Activated CD4-positive, alpha-beta memory T cell treated with anti-CD3 and anti-CD28 coated beads for 36 hours (primary cell): Measurements from ENCODE around the gene GTSE1. TPM values are rescaled to one million over a fixed set of nuclear protein-coding genes. Genes with fewer than 3 reads are reported as not detected.

ENCODE experiments used
- CTCF ChIA-PET: fragments of 350-600 bp; sonication (Branson Sonifier 250); formaldehyde crosslinking; loops from one replicate; lab custom pipeline; 2021; ENCODE audit warnings: antibody characterized with exemption, inconsistent platforms; lab: Charles Lee
- POLR2A ChIA-PET: fragments of 350-600 bp; sonication (Branson Sonifier 250); formaldehyde crosslinking; loops from one replicate; lab custom pipeline; 2021; ENCODE audit warnings: antibody characterized with exemption; lab: Charles Lee
- DNase-seq: peaks from one replicate; pipeline ENCODE4 v3.0.0-alpha.2; 2020
- H3K27ac Mint-ChIP-seq: one replicate; pipeline ENCODE4 v1.8.0; 2021; ENCODE audit warnings: mixed read lengths
- H3K27me3 Mint-ChIP-seq: one replicate; pipeline ENCODE4 v1.8.0; 2021; ENCODE audit warnings: mixed read lengths
- H3K36me3 Mint-ChIP-seq: one replicate; pipeline ENCODE4 v1.8.0; 2021; ENCODE audit warnings: mixed read lengths
- H3K4me1 Mint-ChIP-seq: one replicate; pipeline ENCODE4 v1.8.0; 2021; ENCODE audit warnings: low read depth, mixed read lengths
- H3K4me3 Mint-ChIP-seq: one replicate; pipeline ENCODE4 v1.8.0; 2021; ENCODE audit warnings: mild to moderate bottlenecking, mixed read lengths
- H3K9me3 Mint-ChIP-seq: one replicate; pipeline ENCODE4 v1.8.0; 2021; ENCODE audit warnings: mixed read lengths
- intact Hi-C: fragments of 100-400 bp; cut with micrococcal nuclease; formaldehyde crosslinking; loops from one replicate; pipeline ENCODE4 v1.15.1; 2023
- total RNA-seq, 2 experiments: library from RNA; stranded (reverse); gene quantifications; one replicate each; pipeline ENCODE4 v1.2.3, GENCODE V29; 2021

The GTSE1 gene
- total RNA-seq, 2 experiments from 2014 or later: 39.9 to 42.6 TPM

GRCh38 chr22:46351767-46352166, 55.1 kb downstream of the GTSE1 start:
- DNase-seq: no peak
- no peaks in the 10 kb centered on the region for H3K27me3 Mint-ChIP-seq
- intact Hi-C loops: no loop called here
- H3K4me3 Mint-ChIP-seq: no peak overlapping the region
- POLR2A ChIA-PET: no interaction called here
- no peaks in the 10 kb centered on the region for H3K9me3 Mint-ChIP-seq
- no peak overlapping the region for H3K27ac Mint-ChIP-seq
- CTCF ChIA-PET: no interaction called here
- H3K36me3 Mint-ChIP-seq: peaks cover 46% of the 10 kb centered on the region
- H3K4me1 Mint-ChIP-seq: no peaks in the 10 kb centered on the region

GRCh38 chr22:46352276-46352675, 55.6 kb downstream of the GTSE1 start:
- POLR2A ChIA-PET: no interaction called here
- intact Hi-C loops: no loop called here
- no peak for DNase-seq
- Mint-ChIP-seq H3K4me1 (no peaks in the 10 kb centered on the region), H3K4me3 (no peak overlapping the region), H3K27me3 (no peaks in the 10 kb centered on the region), H3K27ac (no peak overlapping the region), H3K9me3 (no peaks in the 10 kb centered on the region), H3K36me3 (peaks cover 44% of the 10 kb centered on the region)
- CTCF ChIA-PET: no interaction called here

- Mint-ChIP-seq H3K4me3 (no peak overlapping the region), H3K9me3 (no peaks in the 10 kb centered on the region), H3K27me3 (no peaks in the 10 kb centered on the region), H3K27ac (no peak overlapping the region), H3K36me3 (peaks cover 45% of the 10 kb centered on the region), H3K4me1 (no peaks in the 10 kb centered on the region)
- CTCF ChIA-PET: no interaction called here
- DNase-seq: peak; percentile 16
- intact Hi-C loops: no loop called here
- POLR2A ChIA-PET: no interaction called here
Measured at GRCh38 chr22:46352691-46353386, 56.2 kb downstream of the GTSE1 start.

GRCh38 chr22:46353483-46354105, 56.9 kb downstream of the GTSE1 start:
- DNase-seq: no peak
- no peak overlapping the region for H3K27ac Mint-ChIP-seq
- H3K36me3 Mint-ChIP-seq: peaks cover 43% of the 10 kb centered on the region
- no peaks in the 10 kb centered on the region for H3K9me3 Mint-ChIP-seq
- no peaks in the 10 kb centered on the region for H3K27me3 Mint-ChIP-seq
- intact Hi-C loops: no loop called here
- H3K4me1 Mint-ChIP-seq: no peaks in the 10 kb centered on the region
- CTCF ChIA-PET: no interaction called here
- H3K4me3 Mint-ChIP-seq: no peak overlapping the region
- POLR2A ChIA-PET: no interaction called here

- H3K4me1 Mint-ChIP-seq: no peaks in the 10 kb centered on the region
- ChIA-PET CTCF (no interaction called here), POLR2A (no interaction called here)
- intact Hi-C loops: no loop called here
- H3K36me3 Mint-ChIP-seq: peaks cover 42% of the 10 kb centered on the region
- no peaks in the 10 kb centered on the region for H3K27me3 Mint-ChIP-seq
- H3K9me3 Mint-ChIP-seq: no peaks in the 10 kb centered on the region
- no peak overlapping the region for H3K4me3 Mint-ChIP-seq
- no peak overlapping the region for H3K27ac Mint-ChIP-seq
- DNase-seq: no peak
Measured at GRCh38 chr22:46354176-46354992, 57.7 kb downstream of the GTSE1 start.

GRCh38 chr22:46354993-46355305, 58.3 kb downstream of the GTSE1 start:
- Mint-ChIP-seq H3K9me3 (no peaks in the 10 kb centered on the region), H3K27me3 (no peaks in the 10 kb centered on the region), H3K4me3 (no peak overlapping the region), H3K36me3 (peaks cover 39% of the 10 kb centered on the region), H3K27ac (no peak overlapping the region), H3K4me1 (no peaks in the 10 kb centered on the region)
- DNase-seq: no peak
- intact Hi-C loops: no loop called here
- CTCF ChIA-PET: interaction anchor here (0.9 to 1.4 kb wide), 2 partner anchors 13 to 19 kb away, joined by 3 read pairs; no protein-coding TSS in a partner anchor
- POLR2A ChIA-PET: no interaction called here

GRCh38 chr22:46355369-46355995, 58.8 kb downstream of the GTSE1 start:
- H3K9me3 Mint-ChIP-seq: no peaks in the 10 kb centered on the region
- no peak overlapping the region for H3K27ac Mint-ChIP-seq
- DNase-seq: peak; percentile 69
- intact Hi-C loops: no loop called here
- peaks cover 38% of the 10 kb centered on the region for H3K36me3 Mint-ChIP-seq
- ChIA-PET CTCF (interaction anchor here (0.9 to 1.4 kb wide), 3 partner anchors 12 to 29 kb away, joined by 3 read pairs; no protein-coding TSS in a partner anchor), POLR2A (no interaction called here)
- no peaks in the 10 kb centered on the region for H3K27me3 Mint-ChIP-seq
- no peaks in the 10 kb centered on the region for H3K4me1 Mint-ChIP-seq
- H3K4me3 Mint-ChIP-seq: no peak overlapping the region

- peaks cover 34% of the 10 kb centered on the region for H3K36me3 Mint-ChIP-seq
- no peaks in the 10 kb centered on the region for H3K4me1 Mint-ChIP-seq
- ChIA-PET CTCF (interaction anchor here (0.6 to 1.4 kb wide), 6 partner anchors 12 to 186 kb away, joined by 3 to 5 read pairs (median 3); no protein-coding TSS in a partner anchor), POLR2A (no interaction called here)
- intact Hi-C loops: no loop called here
- H3K4me3 Mint-ChIP-seq: no peak overlapping the region
- H3K27ac Mint-ChIP-seq: no peak overlapping the region
- H3K27me3 Mint-ChIP-seq: no peaks in the 10 kb centered on the region
- no peaks in the 10 kb centered on the region for H3K9me3 Mint-ChIP-seq
- DNase-seq: no peak
Measured at GRCh38 chr22:46355996-46356471, 59.4 kb downstream of the GTSE1 start.

GRCh38 chr22:46356496-46357480, 60.1 kb downstream of the GTSE1 start:
- H3K27ac Mint-ChIP-seq: no peak overlapping the region
- H3K27me3 Mint-ChIP-seq: no peaks in the 10 kb centered on the region
- no peaks in the 10 kb centered on the region for H3K4me1 Mint-ChIP-seq
- no peak for DNase-seq
- peaks cover 32% of the 10 kb centered on the region for H3K36me3 Mint-ChIP-seq
- H3K4me3 Mint-ChIP-seq: no peak overlapping the region
- no peaks in the 10 kb centered on the region for H3K9me3 Mint-ChIP-seq
- intact Hi-C loops: no loop called here
- POLR2A ChIA-PET: interaction anchor here (0.6 kb wide), 1 partner anchor 40 kb away, joined by 4 read pairs; no protein-coding TSS in a partner anchor
- CTCF ChIA-PET: interaction anchor here (0.6 to 1.9 kb wide), 6 partner anchors 11 to 185 kb away, joined by 3 to 13 read pairs (median 4); no protein-coding TSS in a partner anchor

GRCh38 chr22:46357711-46358520, 61.2 kb downstream of the GTSE1 start:
- ChIA-PET POLR2A (no interaction called here), CTCF (interaction anchor here (1.9 kb wide), 1 partner anchor 10 kb away, joined by 13 read pairs; no protein-coding TSS in a partner anchor)
- intact Hi-C loops: no loop called here
- peaks cover 2% of the 10 kb centered on the region for H3K4me1 Mint-ChIP-seq
- H3K4me3 Mint-ChIP-seq: no peak overlapping the region
- no peak for DNase-seq
- peaks cover 2% of the 10 kb centered on the region for H3K27me3 Mint-ChIP-seq
- H3K27ac Mint-ChIP-seq: no peak overlapping the region
- H3K9me3 Mint-ChIP-seq: no peaks in the 10 kb centered on the region
- peaks cover 21% of the 10 kb centered on the region for H3K36me3 Mint-ChIP-seq
